Keratinocyte (primary cell): ENCODE data around the gene KDM8.

Source experiments
- CTCF ChIP-seq, 3 experiments: IDR thresholded peaks in 1 of 3; conservative IDR thresholded peaks in 1 of 3; optimal IDR thresholded peaks in 1 of 3; 2 replicates in 2 of 3; 3 replicates in 1 of 3; pipeline versions ENCODE3 to v1.5.1; 2011; ENCODE audit warnings: low read length in 3 of 3, mild to moderate bottlenecking in 3 of 3, moderate library complexity in 2 of 3, control low read depth in 1 of 3, inconsistent platforms in 1 of 3; ENCODE audit not compliant: insufficient read depth in 2 of 3; ENCODE audit errors: extremely low read depth in 1 of 3
- EZH2 ChIP-seq: IDR thresholded peaks from one replicate; pipeline ENCODE4 v1.6.1; 2012; ENCODE audit warnings: inconsistent platforms, mild to moderate bottlenecking, low read length, moderate library complexity

- TF ChIP-seq CTCF (optimal IDR thresholded peaks at IDR 0.05 in 1 of 3, IDR thresholded peaks at IDR 0.05 in 1 of 3, conservative IDR thresholded peaks at IDR 0.05 in 1 of 3; ENCODE audit: extremely low read depth in 1 of 3, insufficient read depth in 2 of 3, low read length in 3 of 3) (no peak), EZH2 (no peak)
Observed at GRCh38 chr16:27171584-27171983, 31.7 kb upstream of the KDM8 start.
